IgD-negative memory B cell (primary cell): ENCODE measurements around the gene CCN5. TPM values are rescaled to one million over a fixed set of nuclear protein-coding genes. Genes with fewer than 3 reads are reported as not detected.
"Not testable (repeated sequence)": the region's sequence is repeated elsewhere in the genome, so short reads cannot be mapped to it uniquely, and the experiment has no call there.

Experiments
- H3K27ac Mint-ChIP-seq, 3 donors: one replicate each; pipeline ENCODE4 v1.8.0; 2020 to 2022; ENCODE audit warnings: mild to moderate bottlenecking in 3 of 3, mixed read lengths in 3 of 3, moderate library complexity in 1 of 3
- H3K27me3 Mint-ChIP-seq: one replicate; pipeline ENCODE4 v1.8.0; 2021; ENCODE audit warnings: mixed read lengths
- H3K36me3 Mint-ChIP-seq: one replicate; pipeline ENCODE4 v1.8.0; 2020; ENCODE audit warnings: mild to moderate bottlenecking, mixed read lengths
- H3K4me1 Mint-ChIP-seq, 3 donors: one replicate each; pipeline ENCODE4 v1.8.0; 2020 to 2022; ENCODE audit warnings: mixed read lengths in 3 of 3, mild to moderate bottlenecking in 1 of 3
- H3K4me3 Mint-ChIP-seq, 4 donors: one replicate each; pipeline ENCODE4 v1.8.0; 2020 to 2022; ENCODE audit warnings: mild to moderate bottlenecking in 4 of 4, mixed read lengths in 4 of 4, moderate library complexity in 3 of 4
- H3K9me3 Mint-ChIP-seq, 3 donors: one replicate each; pipeline ENCODE4 v1.8.0; 2020 to 2021; ENCODE audit warnings: mixed read lengths in 3 of 3, mild to moderate bottlenecking in 1 of 3
- polyA plus RNA-seq: library from polyadenylated mRNA; unstranded; fragments of 300-500 nt; fragmentation: Illumina TruSeq; gene quantifications from one replicate; pipeline ENCODE4 v1.2.3, GENCODE V29; 2021

CCN5 gene
- polyA plus RNA-seq, 1 donor from 2014 or later: not detected

- Mint-ChIP-seq H3K27me3 (peaks cover 6% of the 10 kb centered on the region), H3K36me3 (no peaks in the 10 kb centered on the region), H3K4me1 (no peaks in the 10 kb centered on the region), H3K9me3 (no peaks in the 10 kb centered on the region), H3K27ac (no peak overlapping the region), H3K4me3 (no peak overlapping the region)
Observed at GRCh38 chr20:44762466-44763140, 47.4 kb downstream of the CCN5 start.

DNA sequence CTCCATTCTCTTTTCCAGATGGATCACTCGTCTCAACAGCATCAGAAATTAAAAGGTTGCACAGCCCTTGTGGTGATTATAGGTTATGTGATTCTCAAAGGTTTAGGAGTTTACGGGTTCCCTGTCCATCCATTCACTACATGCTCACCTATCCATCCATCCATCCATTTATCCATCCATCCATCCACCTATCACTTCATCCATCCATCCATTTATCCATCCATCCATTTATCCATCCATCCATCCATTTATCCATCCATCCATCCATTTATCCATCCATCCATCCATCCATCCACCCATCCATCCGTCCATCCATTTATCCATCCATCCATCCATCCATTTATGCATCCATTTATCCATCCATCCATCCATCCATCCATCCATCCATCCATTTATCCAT is 48.6 kb downstream of the CCN5 start:
- H3K36me3 Mint-ChIP-seq, H3K9me3 Mint-ChIP-seq, H3K27me3 Mint-ChIP-seq, H3K4me1 Mint-ChIP-seq, H3K27ac Mint-ChIP-seq, H3K4me3 Mint-ChIP-seq: not testable (repeated sequence)

DNA sequence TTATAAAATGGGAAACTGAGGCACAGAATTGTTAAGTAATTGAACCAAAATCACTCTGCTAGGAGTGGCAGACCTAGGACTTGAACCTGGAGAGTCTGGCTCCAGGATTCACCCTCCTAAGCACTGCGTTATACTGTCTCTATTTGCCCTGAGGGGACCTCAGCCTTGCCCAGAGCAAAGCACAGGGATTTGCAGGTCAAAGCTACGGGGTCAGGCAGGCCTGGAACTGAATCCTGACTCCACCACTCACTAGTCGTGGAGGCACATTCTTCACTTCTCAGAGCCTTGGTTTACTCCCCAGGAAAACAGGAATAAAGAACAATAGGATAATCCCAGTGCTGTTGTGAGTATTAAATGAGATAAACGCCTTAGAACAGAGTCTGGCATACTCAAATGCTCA is 49.9 kb downstream of the CCN5 start:
- no peaks in the 10 kb centered on the region for H3K36me3 Mint-ChIP-seq
- peaks cover 4% of the 10 kb centered on the region for H3K27me3 Mint-ChIP-seq
- H3K9me3 Mint-ChIP-seq: no peaks in the 10 kb centered on the region
- no peak overlapping the region for H3K27ac Mint-ChIP-seq
- no peak overlapping the region for H3K4me3 Mint-ChIP-seq
- H3K4me1 Mint-ChIP-seq: peaks cover 4 to 13% (median 13%) of the 10 kb centered on the region in 3 donors

DNA sequence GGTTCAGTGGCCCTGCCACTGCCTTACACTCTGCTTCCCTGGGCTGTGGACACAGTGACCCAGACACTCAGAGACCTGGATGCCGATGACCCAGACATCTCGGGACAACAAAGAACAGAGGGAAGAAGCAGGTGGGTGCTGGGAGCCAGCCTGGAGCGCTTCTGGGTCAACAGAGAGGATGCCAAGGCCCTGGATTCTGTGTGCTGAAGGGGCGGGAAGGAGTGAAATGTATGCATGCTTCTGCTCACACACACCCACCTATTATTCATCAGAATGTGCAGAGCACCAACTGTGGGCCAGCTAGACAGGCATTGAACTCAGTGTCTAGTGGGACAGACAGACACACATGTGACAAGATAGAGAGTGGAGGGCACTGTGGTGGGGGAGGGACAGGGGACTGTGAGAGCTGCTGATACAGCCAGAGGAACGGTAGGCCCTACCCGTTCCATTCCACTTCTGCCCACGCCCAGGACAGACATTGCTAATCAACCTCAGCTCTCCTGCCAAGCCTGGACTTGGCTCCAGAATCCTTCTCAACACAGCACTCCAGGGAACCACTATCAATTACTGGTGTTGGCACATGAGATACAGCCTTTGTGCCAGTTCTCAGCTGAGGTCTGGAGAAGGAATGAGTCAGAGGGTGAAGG is 50.7 kb downstream of the CCN5 start:
- no peak overlapping the region for H3K4me3 Mint-ChIP-seq
- no peaks in the 10 kb centered on the region for H3K36me3 Mint-ChIP-seq
- H3K9me3 Mint-ChIP-seq: no peaks in the 10 kb centered on the region
- H3K27ac Mint-ChIP-seq: peak overlapping the region in 1 of 3 donors; percentile 47
- peaks cover 10 to 17% (median 15%) of the 10 kb centered on the region in 3 donors for H3K4me1 Mint-ChIP-seq
- peaks cover 4% of the 10 kb centered on the region for H3K27me3 Mint-ChIP-seq

DNA sequence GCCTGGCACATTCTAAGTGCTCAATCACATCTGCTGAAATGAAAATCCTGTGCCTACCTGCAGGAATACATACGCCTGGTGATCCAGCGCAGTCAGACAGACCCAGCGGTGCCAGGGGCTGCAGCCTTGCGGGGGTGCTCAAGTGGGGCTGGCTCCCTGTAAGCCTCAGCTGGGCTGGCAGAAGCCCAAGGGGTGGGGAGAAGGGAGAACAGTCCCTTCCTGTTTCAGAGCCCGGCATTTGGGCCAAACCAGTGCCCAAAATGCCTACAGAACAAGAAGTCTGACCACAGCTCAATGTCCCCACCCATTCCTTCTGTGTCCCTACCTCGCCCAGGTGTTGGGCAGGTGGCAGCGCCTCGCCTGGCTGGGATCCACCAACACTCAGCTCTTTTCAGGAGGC is 53.1 kb downstream of the CCN5 start:
- Mint-ChIP-seq H3K4me3 (no peak overlapping the region), H3K27me3 (peaks cover 11% of the 10 kb centered on the region), H3K4me1 (peaks cover 11 to 22% (median 15%) of the 10 kb centered on the region in 3 donors), H3K9me3 (no peaks in the 10 kb centered on the region), H3K27ac (no peak overlapping the region), H3K36me3 (no peaks in the 10 kb centered on the region)

DNA sequence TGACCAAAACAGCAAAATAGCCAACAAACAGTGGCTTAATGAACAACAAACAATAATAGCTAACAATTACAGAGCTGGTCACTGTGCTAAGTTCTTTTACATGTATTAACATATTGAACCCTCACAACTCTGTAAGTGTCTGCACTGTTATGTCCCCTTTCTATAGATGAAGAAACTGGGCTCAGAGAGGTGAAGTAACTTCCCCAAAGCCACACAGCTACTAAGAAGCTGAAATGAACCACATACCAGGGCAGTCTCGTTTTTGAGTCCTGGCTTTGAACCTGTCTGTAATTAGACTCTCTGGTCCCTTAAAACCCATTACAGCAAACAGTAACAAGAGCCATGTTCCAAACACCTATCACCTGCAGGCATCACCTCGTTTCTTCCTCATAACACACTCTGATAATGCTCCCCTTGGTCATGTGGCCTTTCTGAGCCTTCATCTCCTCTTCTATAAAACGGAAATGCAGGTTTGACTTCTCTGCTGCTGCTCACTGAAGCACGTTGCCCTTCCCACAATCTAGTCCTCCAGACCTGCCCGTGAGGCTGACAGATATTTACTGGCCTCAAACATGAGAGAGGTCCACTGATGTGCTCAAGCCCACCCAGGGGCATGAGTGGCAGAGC is 53.8 kb downstream of the CCN5 start:
- peaks cover 11% of the 10 kb centered on the region for H3K27me3 Mint-ChIP-seq
- H3K4me3 Mint-ChIP-seq: no peak overlapping the region
- H3K9me3 Mint-ChIP-seq: no peaks in the 10 kb centered on the region
- no peaks in the 10 kb centered on the region for H3K36me3 Mint-ChIP-seq
- H3K27ac Mint-ChIP-seq: no peak overlapping the region
- H3K4me1 Mint-ChIP-seq: peaks cover 11 to 22% (median 15%) of the 10 kb centered on the region in 3 donors

GRCh38 chr20:44769481-44769863 is 54.3 kb downstream of the CCN5 start:
- Mint-ChIP-seq H3K9me3 (no peaks in the 10 kb centered on the region), H3K36me3 (no peaks in the 10 kb centered on the region), H3K4me3 (peak overlapping the region in 1 of 4 donors; percentile 34), H3K27me3 (peaks cover 11% of the 10 kb centered on the region), H3K4me1 (peaks cover 11 to 22% (median 15%) of the 10 kb centered on the region in 3 donors), H3K27ac (no peak overlapping the region)

GRCh38 chr20:44770484-44771171 is 55.5 kb downstream of the CCN5 start:
- Mint-ChIP-seq H3K4me1 (peaks cover 11 to 22% (median 15%) of the 10 kb centered on the region in 3 donors), H3K36me3 (no peaks in the 10 kb centered on the region), H3K9me3 (no peaks in the 10 kb centered on the region), H3K4me3 (no peak overlapping the region), H3K27ac (no peak overlapping the region), H3K27me3 (peaks cover 12% of the 10 kb centered on the region)

DNA sequence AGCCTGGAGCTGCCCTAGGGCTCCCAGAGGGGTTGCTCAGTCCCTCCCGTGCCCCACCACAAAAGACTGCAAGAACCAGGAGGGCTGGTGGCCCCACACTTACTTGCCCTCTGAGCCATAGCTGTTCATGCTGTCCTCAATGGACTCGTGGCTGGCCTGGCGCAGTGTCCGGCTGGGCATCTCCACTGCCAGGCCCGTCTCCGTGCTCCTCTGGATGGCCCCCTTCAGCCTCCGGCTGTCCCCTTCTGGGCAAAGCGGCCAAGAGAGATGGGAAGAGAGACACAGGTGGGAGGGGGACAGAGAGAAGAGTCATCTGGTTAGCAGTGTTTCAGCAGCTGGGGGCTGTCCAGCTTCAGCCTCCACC is 56.0 kb downstream of the CCN5 start:
- peaks cover 11 to 22% (median 15%) of the 10 kb centered on the region in 3 donors for H3K4me1 Mint-ChIP-seq
- H3K36me3 Mint-ChIP-seq: no peaks in the 10 kb centered on the region
- no peak overlapping the region for H3K4me3 Mint-ChIP-seq
- no peak overlapping the region for H3K27ac Mint-ChIP-seq
- peaks cover 13% of the 10 kb centered on the region for H3K27me3 Mint-ChIP-seq
- no peaks in the 10 kb centered on the region for H3K9me3 Mint-ChIP-seq

- no peak overlapping the region for H3K27ac Mint-ChIP-seq
- H3K4me1 Mint-ChIP-seq: peaks cover 11 to 22% (median 15%) of the 10 kb centered on the region in 3 donors
- H3K9me3 Mint-ChIP-seq: no peaks in the 10 kb centered on the region
- no peaks in the 10 kb centered on the region for H3K36me3 Mint-ChIP-seq
- no peak overlapping the region for H3K4me3 Mint-ChIP-seq
- peaks cover 13% of the 10 kb centered on the region for H3K27me3 Mint-ChIP-seq
Observed at GRCh38 chr20:44772636-44773035, 57.5 kb downstream of the CCN5 start.

DNA sequence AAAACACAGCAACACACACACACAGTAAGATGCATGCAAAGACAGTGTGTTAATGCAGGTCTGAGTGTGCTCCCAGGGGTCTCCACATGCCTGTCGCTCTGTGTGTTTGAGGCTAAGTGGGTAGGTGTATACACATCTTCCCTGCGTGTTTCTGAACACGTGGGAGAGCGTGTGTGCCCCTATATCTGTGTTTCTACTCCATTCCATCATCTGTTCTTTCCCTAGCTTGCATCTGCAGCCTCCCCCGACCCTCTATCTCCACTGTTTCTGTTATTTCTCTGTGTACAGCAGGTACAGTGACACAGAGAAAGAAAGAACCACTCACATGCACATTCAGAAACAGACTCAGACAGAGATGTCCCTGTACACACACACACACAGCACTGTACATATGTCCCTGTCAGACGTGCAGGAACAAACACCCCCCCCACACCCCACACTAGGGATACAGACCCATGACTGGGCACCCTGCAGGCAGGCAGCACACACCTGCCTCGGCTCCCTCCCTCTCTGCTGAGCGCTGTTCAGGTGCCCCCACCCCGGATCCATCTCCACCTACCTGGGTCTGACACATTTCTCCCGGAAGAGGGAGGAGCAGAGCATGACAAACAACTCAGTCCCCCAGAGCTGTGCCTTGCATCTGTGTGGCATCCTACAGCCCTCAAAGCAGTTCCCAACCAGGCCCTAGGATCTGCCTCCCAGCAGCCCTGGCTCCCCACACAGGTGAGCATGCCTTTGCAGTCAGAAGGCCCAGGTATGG is 58.1 kb downstream of the CCN5 start:
- Mint-ChIP-seq H3K27ac (no peak overlapping the region), H3K4me1 (peaks cover 11 to 22% (median 15%) of the 10 kb centered on the region in 3 donors), H3K36me3 (no peaks in the 10 kb centered on the region), H3K27me3 (peaks cover 13% of the 10 kb centered on the region), H3K4me3 (no peak overlapping the region), H3K9me3 (no peaks in the 10 kb centered on the region)

DNA sequence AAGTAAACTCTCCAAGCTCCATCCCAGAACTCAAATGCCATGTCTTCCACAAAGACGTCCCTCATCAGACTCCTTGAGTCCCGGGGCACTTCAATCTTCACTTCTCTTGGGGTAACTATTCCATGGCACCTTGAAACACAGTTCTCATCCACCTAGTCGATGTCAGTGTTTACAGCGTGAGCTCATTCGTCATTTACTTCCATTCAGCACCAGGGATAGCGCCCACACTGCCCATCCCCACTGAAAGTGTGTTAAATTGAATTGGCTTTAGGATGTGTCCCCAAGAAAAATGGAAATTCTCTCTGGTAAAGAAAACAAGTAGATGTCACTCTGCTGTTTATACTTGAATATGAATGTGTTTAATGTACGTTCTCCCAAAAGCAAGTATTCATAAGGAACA is 61.8 kb downstream of the CCN5 start:
- Mint-ChIP-seq H3K4me3 (no peak overlapping the region), H3K4me1 (no peaks in the 10 kb centered on the region), H3K27ac (no peak overlapping the region), H3K9me3 (peaks cover 0 to 3% (median 1%) of the 10 kb centered on the region in 3 donors), H3K36me3 (no peaks in the 10 kb centered on the region), H3K27me3 (peaks cover 9% of the 10 kb centered on the region)
